HUES48 (cell line): Measurements from ENCODE around the gene RPS2.
A peak's percentile ranks its signal among the peaks of the same experiment; 100 is the strongest.

Experiments
- H3K27ac ChIP-seq: one replicate; pipeline ENCODE4 v1.7.0; 2013; ENCODE audit warnings: low read depth, low read length, inconsistent platforms
- H3K27me3 ChIP-seq: 2 replicates; pipeline ENCODE4 v1.6.1; 2013; ENCODE audit warnings: mild to moderate bottlenecking, low read length; ENCODE audit not compliant: control insufficient read depth, insufficient read depth
- H3K36me3 ChIP-seq: 2 replicates; pipeline ENCODE4 v1.6.1; 2013; ENCODE audit warnings: low read length; ENCODE audit not compliant: control insufficient read depth, insufficient read depth
- H3K4me1 ChIP-seq: 2 replicates; pipeline ENCODE4 v1.6.1; 2013; ENCODE audit warnings: mild to moderate bottlenecking, low read length; ENCODE audit not compliant: control insufficient read depth, insufficient read depth
- H3K4me3 ChIP-seq: 2 replicates; pipeline ENCODE4 v1.5.1; 2013; ENCODE audit warnings: mild to moderate bottlenecking, low read depth, low read length
- H3K9ac ChIP-seq: 2 replicates; pipeline ENCODE4 v1.6.1; 2013; ENCODE audit warnings: mild to moderate bottlenecking, low read depth, low read length, moderate library complexity
- H3K9me3 ChIP-seq: 2 replicates; pipeline ENCODE4 v1.6.1; 2013; ENCODE audit warnings: low read length; ENCODE audit not compliant: control insufficient read depth, insufficient read depth

The RPS2 gene

DNA sequence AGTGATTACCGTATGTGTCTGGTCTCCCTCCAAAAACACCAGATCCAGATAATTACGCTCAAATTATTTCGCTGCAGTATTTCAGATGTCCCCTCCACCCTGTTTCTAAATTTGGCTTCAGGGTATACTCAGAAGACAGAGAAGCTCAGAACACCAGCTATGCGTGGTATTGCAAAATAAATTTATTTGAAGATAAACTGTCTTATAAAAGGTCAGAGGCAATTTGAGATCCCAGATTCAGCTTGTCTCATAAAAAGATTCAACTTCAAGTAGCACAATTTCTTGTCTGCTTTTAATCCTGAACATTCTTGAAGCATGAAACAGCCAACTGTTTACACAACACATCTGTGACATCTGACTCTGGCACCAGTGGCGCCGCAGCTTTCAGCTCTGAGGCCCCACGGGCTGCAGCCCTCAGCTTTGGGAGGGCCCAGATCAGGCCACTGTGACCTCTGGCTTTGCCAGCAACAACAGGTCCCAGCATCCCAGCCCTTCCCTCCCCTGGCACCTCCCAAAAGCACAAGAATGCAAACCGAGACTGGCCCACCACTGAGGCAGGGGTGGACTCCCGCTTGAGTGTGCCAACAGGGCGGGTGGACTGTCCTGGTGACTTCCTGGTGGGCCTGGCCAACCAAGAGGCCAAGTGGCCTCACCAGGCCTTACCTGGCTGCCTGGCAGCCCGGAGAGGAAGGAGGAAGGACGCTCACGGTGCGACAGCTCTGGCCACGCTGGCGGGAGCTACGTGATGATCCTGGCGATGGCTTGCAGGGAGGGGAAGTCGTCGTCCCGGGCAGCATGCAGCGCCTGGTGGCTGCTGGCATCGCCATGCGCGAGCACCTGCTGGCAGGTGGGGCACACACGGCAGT is 33.1 kb upstream of the RPS2 start:
- Histone ChIP-seq H3K27ac (no peak overlapping the region), H3K4me1 (no peaks in the 10 kb centered on the region), H3K4me3 (no peak overlapping the region), H3K36me3 (peaks cover 60% of the 10 kb centered on the region), H3K9me3 (no peaks in the 10 kb centered on the region), H3K27me3 (no peaks in the 10 kb centered on the region), H3K9ac (no peak overlapping the region)

DNA sequence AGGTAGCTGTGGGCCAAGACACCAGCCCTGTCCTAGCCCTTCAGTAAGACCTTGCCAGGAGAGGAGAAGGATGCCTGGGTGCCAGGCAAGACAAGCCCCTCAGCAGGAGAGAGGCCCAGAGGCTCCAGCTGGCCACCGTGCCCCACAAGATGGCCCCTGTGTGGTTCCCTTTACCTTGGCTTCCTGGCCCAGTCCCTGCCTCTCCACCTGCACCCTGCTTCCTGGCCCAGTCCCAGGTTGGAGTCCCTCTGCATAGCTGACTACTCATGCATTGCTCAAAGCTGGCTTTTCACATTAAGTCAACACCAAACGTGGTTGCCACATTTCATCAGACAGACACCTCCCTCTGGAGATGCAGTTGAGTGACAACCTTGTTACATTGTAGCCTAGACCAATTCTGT is 29.1 kb upstream of the RPS2 start:
- H3K27me3 ChIP-seq = peaks cover 22% of the 10 kb centered on the region
- H3K4me1 ChIP-seq = peaks cover 19% of the 10 kb centered on the region
- H3K9ac ChIP-seq = no peak overlapping the region
- H3K36me3 ChIP-seq = peaks cover 21% of the 10 kb centered on the region
- no peak overlapping the region for H3K27ac ChIP-seq
- no peak overlapping the region for H3K4me3 ChIP-seq
- H3K9me3 ChIP-seq = no peaks in the 10 kb centered on the region

DNA sequence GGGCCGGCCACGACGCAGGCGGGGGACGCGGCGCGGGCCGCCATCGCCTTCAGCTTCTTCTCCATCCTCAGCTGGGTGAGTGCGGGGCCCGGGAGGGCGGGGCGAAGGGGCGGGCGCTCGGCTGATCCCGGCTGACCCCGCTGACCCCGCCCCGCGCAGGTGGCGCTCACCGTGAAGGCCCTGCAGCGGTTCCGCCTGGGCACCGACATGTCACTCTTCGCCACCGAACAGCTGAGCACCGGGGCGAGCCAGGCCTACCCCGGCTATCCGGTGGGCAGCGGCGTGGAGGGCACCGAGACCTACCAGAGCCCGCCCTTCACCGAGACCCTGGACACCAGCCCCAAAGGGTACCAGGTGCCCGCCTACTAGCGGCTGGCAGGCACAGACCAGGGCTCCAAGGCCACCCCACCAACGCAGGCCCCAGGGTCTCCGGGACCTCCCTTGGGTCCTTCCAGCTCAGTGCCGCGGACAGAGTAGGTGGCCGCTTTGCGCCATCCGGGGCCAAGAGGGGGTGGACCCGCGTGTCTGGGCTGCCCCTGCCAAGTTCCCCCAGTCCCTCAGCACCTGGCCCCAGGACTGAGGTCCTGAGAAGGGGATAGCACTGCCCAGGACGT is 28.2 kb upstream of the RPS2 start:
- Histone ChIP-seq H3K9ac (peak overlapping the region; percentile 86; the same call in 1 of the 2 replicates), H3K9me3 (no peaks in the 10 kb centered on the region), H3K27me3 (peaks cover 26% of the 10 kb centered on the region), H3K4me3 (peak overlapping the region; percentile 68; the same call in 1 of the 2 replicates), H3K27ac (no peak overlapping the region), H3K4me1 (peaks cover 22% of the 10 kb centered on the region), H3K36me3 (peaks cover 13% of the 10 kb centered on the region)

GRCh38 chr16:1991948-1992703 is 27.5 kb upstream of the RPS2 start:
- Histone ChIP-seq H3K9ac (peak overlapping the region; percentile 86; the same call in 1 of the 2 replicates), H3K9me3 (no peaks in the 10 kb centered on the region), H3K4me3 (peak overlapping the region; percentile 68), H3K27me3 (peaks cover 26% of the 10 kb centered on the region), H3K36me3 (peaks cover 6% of the 10 kb centered on the region), H3K27ac (no peak overlapping the region), H3K4me1 (peaks cover 22% of the 10 kb centered on the region)

DNA sequence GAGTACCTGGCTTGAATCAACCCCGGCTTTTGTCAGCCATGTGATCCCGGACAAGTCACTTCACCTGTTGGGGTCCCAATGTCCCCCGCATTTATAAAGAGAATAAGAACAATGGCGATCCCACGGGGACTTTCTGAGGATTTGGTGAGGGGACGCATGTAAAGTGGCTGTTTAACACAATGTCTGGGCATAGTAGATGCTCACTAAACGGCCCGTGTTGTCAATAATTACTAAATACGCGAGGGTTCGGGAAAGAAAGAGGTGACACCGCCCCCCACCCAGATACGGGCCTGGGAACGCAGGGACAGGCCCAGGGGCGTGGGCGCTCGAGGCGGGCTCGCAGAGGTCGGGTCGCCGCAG is 26.9 kb upstream of the RPS2 start:
- peaks cover 22% of the 10 kb centered on the region for H3K4me1 ChIP-seq
- H3K27ac ChIP-seq = no peak overlapping the region
- H3K9me3 ChIP-seq = no peaks in the 10 kb centered on the region
- no peak overlapping the region for H3K9ac ChIP-seq
- H3K36me3 ChIP-seq = peaks cover 6% of the 10 kb centered on the region; the same call in 1 of the 2 replicates
- peaks cover 26% of the 10 kb centered on the region for H3K27me3 ChIP-seq
- peak overlapping the region; percentile 56 for H3K4me3 ChIP-seq

DNA sequence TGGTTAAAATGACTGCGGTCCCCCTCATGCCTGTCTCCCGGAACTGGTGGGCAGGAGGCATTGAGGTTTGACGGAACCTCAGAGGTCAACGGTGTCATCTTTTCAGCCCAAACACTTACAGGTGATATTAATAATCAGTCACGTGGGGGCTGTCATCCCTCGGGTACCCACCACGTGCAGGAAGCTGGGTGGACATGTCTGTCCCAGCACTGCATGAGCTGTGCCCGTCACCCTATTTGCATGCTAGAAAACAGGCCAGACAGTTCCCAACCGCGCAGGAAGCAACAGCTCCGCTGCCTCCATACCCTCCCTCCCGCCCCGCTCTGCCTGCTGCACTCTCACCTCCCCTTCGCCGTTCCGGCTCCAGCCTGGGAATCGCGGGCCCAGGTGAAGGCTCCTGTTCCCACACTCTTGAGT is 26.5 kb upstream of the RPS2 start:
- Histone ChIP-seq H3K36me3 (peaks cover 9% of the 10 kb centered on the region), H3K9me3 (no peaks in the 10 kb centered on the region), H3K9ac (no peak overlapping the region), H3K27me3 (peaks cover 26% of the 10 kb centered on the region), H3K4me3 (peak overlapping the region; percentile 78; the same call in 1 of the 2 replicates), H3K27ac (no peak overlapping the region), H3K4me1 (peaks cover 22% of the 10 kb centered on the region)

- Histone ChIP-seq H3K9ac (no peak overlapping the region), H3K9me3 (no peaks in the 10 kb centered on the region), H3K4me1 (peaks cover 22% of the 10 kb centered on the region), H3K27me3 (peaks cover 26% of the 10 kb centered on the region), H3K27ac (peak overlapping the region; percentile 50), H3K4me3 (peak overlapping the region; percentile 78), H3K36me3 (peaks cover 15% of the 10 kb centered on the region)
Observed at GRCh38 chr16:1990351-1991134, 25.9 kb upstream of the RPS2 start.

- Histone ChIP-seq H3K36me3 (peaks cover 18% of the 10 kb centered on the region), H3K9me3 (no peaks in the 10 kb centered on the region), H3K9ac (no peak overlapping the region), H3K27me3 (peaks cover 26% of the 10 kb centered on the region), H3K4me1 (peaks cover 24% of the 10 kb centered on the region), H3K4me3 (peak overlapping the region; percentile 78), H3K27ac (no peak overlapping the region)
Observed at GRCh38 chr16:1990101-1990350, 25.4 kb upstream of the RPS2 start.

DNA sequence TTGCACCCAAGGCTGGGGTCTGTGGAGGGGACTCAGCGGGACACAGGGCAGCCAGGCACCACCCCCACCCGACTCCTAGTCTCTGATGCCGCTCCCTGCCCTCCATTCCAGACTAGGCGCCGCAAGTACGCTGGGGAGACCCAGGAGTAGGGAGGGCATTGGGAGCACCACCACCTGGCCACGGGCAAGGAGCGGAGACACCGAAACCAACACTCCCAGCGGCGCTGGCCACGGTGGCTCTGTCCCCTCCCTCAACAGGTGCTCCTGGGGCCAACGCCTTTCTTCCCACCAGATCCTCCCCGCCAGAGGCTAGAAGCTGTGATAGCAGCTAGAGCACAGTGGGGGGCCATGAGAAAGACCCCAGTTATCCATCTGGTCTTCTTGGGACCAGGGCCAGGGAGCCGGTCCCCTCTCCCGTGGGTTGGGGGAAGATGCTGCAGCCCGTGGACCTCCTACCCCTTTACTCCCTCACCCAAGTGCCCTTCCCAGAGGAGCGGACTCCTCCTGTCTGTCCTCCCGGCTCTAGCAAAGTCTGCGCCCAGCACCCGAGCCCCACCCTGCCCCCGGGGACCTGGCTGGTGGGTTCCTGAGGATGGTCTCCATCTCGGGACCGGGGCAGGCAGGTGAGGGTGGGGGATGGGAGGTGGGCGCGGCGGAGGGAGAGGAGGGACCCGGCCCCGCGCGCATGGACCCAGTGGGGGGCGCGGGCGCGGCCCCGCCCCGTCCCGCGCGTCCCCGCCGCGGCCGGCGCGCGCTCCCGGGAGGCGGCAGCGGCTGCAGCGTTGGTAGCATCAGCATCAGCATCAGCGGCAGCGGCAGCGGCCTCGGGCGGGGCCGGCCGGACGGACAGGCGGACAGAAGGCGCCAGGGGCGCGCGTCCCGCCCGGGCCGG is 24.8 kb upstream of the RPS2 start, which contains the start of gene SYNGR3:
Gene SYNGR3, plus strand, starts transcription at position 762 of the 892 bp plus-strand sequence. CDS start 133 bp downstream, outside the sequence.
- H3K4me1 ChIP-seq = peaks cover 28% of the 10 kb centered on the region
- no peaks in the 10 kb centered on the region for H3K9me3 ChIP-seq
- H3K27me3 ChIP-seq = peaks cover 26% of the 10 kb centered on the region
- H3K27ac ChIP-seq = peak within 1 kb of the TSS; percentile 50
- peak within 1 kb of the TSS; percentile 78 for H3K4me3 ChIP-seq
- H3K9ac ChIP-seq = no peak within 1 kb of the TSS
- H3K36me3 ChIP-seq = peaks cover 18% of the 10 kb centered on the region

GRCh38 chr16:1987198-1987597 is 22.6 kb upstream of the RPS2 start:
- peaks cover 18% of the 10 kb centered on the region for H3K36me3 ChIP-seq
- H3K9ac ChIP-seq = no peak overlapping the region
- H3K4me1 ChIP-seq = peaks cover 35% of the 10 kb centered on the region
- no peak overlapping the region for H3K4me3 ChIP-seq
- no peaks in the 10 kb centered on the region for H3K9me3 ChIP-seq
- no peak overlapping the region for H3K27ac ChIP-seq
- peaks cover 37% of the 10 kb centered on the region for H3K27me3 ChIP-seq
